HK-2 (cell line): ENCODE results near the gene ADAM17.
"Not testable (repeated sequence)": the region's sequence is repeated elsewhere in the genome, so short reads cannot be mapped to it uniquely, and the experiment has no call there.

Experiments
- DNase-seq: peaks from one replicate; pipeline ENCODE4 v3.0.0-alpha.2; 2018; ENCODE audit not compliant: unreplicated experiment

Gene ADAM17

GRCh38 chr2:9565436-9566153 is 10.0 kb upstream of the ADAM17 start:
- DNase-seq: peak; percentile 61

- no peak for DNase-seq
These were observed 5.0 kb upstream of the ADAM17 start for GRCh38 chr2:9560628-9561027.

- no peak for DNase-seq
These were observed 3.3 kb upstream of the ADAM17 start for GRCh38 chr2:9558948-9559381.

GRCh38 chr2:9556121-9556743 is 602 bp upstream of the ADAM17 start:
- DNase-seq: no peak

GRCh38 chr2:9554921-9555296 is 721 bp downstream of the ADAM17 start:
- peak; percentile 45 for DNase-seq

- no peak for DNase-seq
These were observed 3.1 kb downstream of the ADAM17 start for GRCh38 chr2:9552219-9553178.

- not testable (repeated sequence) for DNase-seq
These were observed 4.7 kb downstream of the ADAM17 start for GRCh38 chr2:9550859-9551391.

GRCh38 chr2:9549420-9549819 is 6.2 kb downstream of the ADAM17 start:
- no peak for DNase-seq

GRCh38 chr2:9548506-9548905 is 7.1 kb downstream of the ADAM17 start:
- DNase-seq: no peak

GRCh38 chr2:9547262-9547991 is 8.2 kb downstream of the ADAM17 start:
- DNase-seq: no peak

- DNase-seq: no peak
These were observed 10.1 kb downstream of the ADAM17 start for GRCh38 chr2:9545502-9545901.

- no peak for DNase-seq
These were observed 12.1 kb downstream of the ADAM17 start for GRCh38 chr2:9543557-9543956.

GRCh38 chr2:9539531-9539930 is 16.1 kb downstream of the ADAM17 start:
- DNase-seq: no peak

GRCh38 chr2:9538000-9538507 is 17.6 kb downstream of the ADAM17 start:
- DNase-seq: no peak

- DNase-seq: no peak
These were observed 19.1 kb downstream of the ADAM17 start for GRCh38 chr2:9536504-9536903.

- no peak for DNase-seq
These were observed 20.5 kb downstream of the ADAM17 start for GRCh38 chr2:9535177-9535576.

- DNase-seq: no peak
These were observed 22.0 kb downstream of the ADAM17 start for GRCh38 chr2:9533663-9534062.

- DNase-seq: no peak
These were observed 23.2 kb downstream of the ADAM17 start for GRCh38 chr2:9532421-9532820.

- DNase-seq: no peak
These were observed 27.4 kb downstream of the ADAM17 start for GRCh38 chr2:9527995-9528787.

GRCh38 chr2:9525266-9525665 is 30.4 kb downstream of the ADAM17 start:
- no peak for DNase-seq
